ENCODE results near the gene SMURF2. TPM values are rescaled to one million over a fixed set of nuclear protein-coding genes. Genes with fewer than 3 reads are reported as not detected.
A peak's percentile ranks its signal among the peaks of the same experiment; 100 is the strongest.

Gene SMURF2
- total and polyA plus RNA-seq, 9 of the 15 experiments (the other 6 are each of a cell fraction or from before 2014, with no cell fraction given): 3.8 to 22.0 (median 14.8) TPM

DNA sequence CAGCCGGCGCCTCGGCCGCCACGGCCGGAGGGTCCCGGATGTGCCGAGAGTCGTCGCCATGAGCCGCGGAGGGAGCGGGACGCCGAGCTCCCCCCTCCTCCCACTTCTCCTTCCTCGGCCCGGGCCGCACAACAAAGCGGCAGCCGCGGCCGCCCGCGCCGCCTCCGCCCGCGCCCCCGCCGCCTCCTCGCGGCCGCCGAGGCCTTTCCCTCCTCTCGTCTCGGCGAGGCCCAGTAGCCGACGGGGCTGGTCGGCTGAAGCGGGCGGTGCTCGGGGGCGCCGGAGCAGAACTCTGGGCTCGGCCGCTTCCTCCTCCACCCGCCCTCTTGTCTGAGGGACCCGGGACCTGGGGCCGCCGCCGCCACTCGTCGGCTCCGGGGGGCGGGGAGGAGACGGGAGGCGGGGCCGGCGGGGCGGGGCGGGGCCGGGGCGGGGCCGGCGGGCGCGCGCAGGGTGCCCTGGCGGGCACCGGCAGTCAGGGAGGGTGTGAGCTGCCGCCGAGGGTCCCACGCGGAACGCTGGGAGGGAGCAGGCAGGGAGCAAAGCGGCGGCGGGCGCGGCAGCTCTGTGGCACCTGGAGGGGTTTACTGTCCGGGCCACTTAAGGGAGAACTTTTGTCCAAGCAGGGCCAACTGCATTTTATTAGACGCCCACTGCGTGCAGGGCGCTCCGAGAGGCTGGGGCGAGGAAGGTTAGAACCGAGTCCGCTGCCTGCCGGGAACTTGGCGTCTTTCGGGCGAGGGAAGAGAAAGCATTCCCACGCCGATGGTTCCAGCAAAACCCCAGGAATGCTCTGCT lies at the start of gene SMURF2 (continued):
- TF ChIP-seq MED1 (CRISPR knock-in tag; IDR thresholded peaks at IDR 0.05; ENCODE audit: borderline replicate concordance): no peak
- no peak for TF ChIP-seq HINFP (tag; conservative IDR thresholded peaks at IDR 0.05; ENCODE audit: low read depth)
- TF ChIP-seq MAZ (CRISPR knock-in tag; conservative IDR thresholded peaks at IDR 0.05 in 1 of 2, IDR thresholded peaks at IDR 0.05 in 1 of 2): peak; percentile 86 to 94
- no peak for TF ChIP-seq HDAC3 (IDR thresholded peaks at IDR 0.05; ENCODE audit: borderline replicate concordance, partially characterized antibody)
- TF ChIP-seq MBD1 (CRISPR knock-in tag; IDR thresholded peaks at IDR 0.05): no peak
- no peak for TF ChIP-seq ZNF584 (CRISPR knock-in tag; IDR thresholded peaks at IDR 0.05; ENCODE audit: low read depth)
- TF ChIP-seq PATZ1 (CRISPR knock-in tag; IDR thresholded peaks at IDR 0.05; ENCODE audit: borderline replicate concordance): no peak
- 0 out of 2 replicates have a peak, but pooled peaks have one; percentile 26 for TF ChIP-seq NCOR1 (IDR thresholded peaks at IDR 0.05)
- TF ChIP-seq ZFP36 (IDR thresholded peaks at IDR 0.05; ENCODE audit: low read depth, low read length, partially characterized antibody): no peak
- TF ChIP-seq PHB2 (IDR thresholded peaks at IDR 0.05; ENCODE audit: low read depth): no peak
- 0 out of 2 replicates have a peak, but pooled peaks have one; percentile 39 for TF ChIP-seq SP1 (CRISPR knock-in tag; IDR thresholded peaks at IDR 0.05)
- no peak for TF ChIP-seq TCF3 (CRISPR knock-in tag; IDR thresholded peaks at IDR 0.05)
- TF ChIP-seq ZBTB5 (IDR thresholded peaks at IDR 0.05): no peak
- no peak for TF ChIP-seq KDM2B (CRISPR knock-in tag; IDR thresholded peaks at IDR 0.05)
- TF ChIP-seq, protein P1, sequence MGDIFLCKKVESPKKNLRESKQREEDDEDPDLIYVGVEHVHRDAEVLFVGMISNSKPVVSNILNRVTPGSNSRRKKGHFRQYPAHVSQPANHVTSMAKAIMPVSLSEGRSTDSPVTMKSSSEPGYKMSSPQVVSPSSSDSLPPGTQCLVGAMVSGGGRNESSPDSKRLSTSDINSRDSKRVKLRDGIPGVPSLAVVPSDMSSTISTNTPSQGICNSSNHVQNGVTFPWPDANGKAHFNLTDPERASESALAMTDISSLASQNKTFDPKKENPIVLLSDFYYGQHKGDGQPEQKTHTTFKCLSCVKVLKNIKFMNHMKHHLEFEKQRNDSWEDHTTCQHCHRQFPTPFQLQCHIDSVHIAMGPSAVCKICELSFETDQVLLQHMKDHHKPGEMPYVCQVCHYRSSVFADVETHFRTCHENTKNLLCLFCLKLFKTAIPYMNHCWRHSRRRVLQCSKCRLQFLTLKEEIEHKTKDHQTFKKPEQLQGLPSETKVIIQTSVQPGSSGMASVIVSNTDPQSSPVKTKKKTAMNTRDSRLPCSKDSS (IDR thresholded peaks at IDR 0.05; ENCODE audit: low read depth, partially characterized antibody): no peak
- no peak for TF ChIP-seq ETV6 (IDR thresholded peaks at IDR 0.05; ENCODE audit: borderline replicate concordance in 1 of 2, low read depth in 2 of 2, low read length in 1 of 2)
- TF ChIP-seq ETV6 (CRISPR knock-in tag; IDR thresholded peaks at IDR 0.05; ENCODE audit: borderline replicate concordance): no peak

All from K562 (cell line).